ENCODE measurements around the gene TMEM248.
"Not testable (repeated sequence)": the region's sequence is repeated elsewhere in the genome, so short reads cannot be mapped to it uniquely, and the experiment has no call there.

DNA sequence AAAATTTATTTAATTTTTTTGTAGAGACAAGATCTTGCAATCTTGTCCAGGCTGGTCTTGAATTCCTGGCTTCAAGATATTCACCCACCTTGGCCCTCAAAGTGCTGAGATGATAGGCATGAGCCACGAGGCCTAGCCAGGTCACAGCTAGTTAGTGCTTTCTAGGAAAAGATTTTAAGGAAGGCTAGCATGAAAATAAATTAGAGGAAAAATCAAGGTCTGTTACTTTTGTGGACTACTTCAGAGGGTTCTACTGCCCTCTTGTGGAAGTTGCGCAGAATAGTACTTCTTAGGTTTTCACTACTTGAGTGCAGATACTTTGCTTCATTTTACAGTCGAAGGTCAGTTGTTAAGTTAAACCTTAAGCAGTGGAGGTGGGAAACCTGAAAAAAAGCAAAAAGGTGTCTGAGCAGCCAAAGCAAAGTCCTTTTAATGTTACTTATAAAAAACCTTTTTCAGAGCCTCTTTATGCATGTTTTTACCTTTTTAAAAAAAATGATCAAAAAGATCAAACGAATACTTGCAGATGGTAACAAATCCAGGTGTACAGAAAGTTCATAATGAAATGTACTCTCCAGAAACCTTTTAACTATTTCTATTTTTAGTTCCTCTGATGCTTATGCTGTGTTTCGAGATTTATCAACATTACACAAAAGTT is 79.7 kb downstream of the TMEM248 start:
- not testable (repeated sequence) for TF ChIP-seq HOXA5 (CRISPR knock-in tag; IDR thresholded peaks at IDR 0.05); ZNF572 (CRISPR knock-in tag; IDR thresholded peaks at IDR 0.05); ZNF510 (CRISPR knock-in tag; IDR thresholded peaks at IDR 0.05; ENCODE audit: low read depth); MAFK (conservative IDR thresholded peaks at IDR 0.05 in 1 of 2, IDR thresholded peaks at IDR 0.05 in 1 of 2; ENCODE audit: low read length in 2 of 2); MXI1 (IDR thresholded peaks at IDR 0.05; ENCODE audit: borderline replicate concordance, low read depth, low read length); RELA (CRISPR knock-in tag; IDR thresholded peaks at IDR 0.05); ZFP41 (CRISPR knock-in tag; IDR thresholded peaks at IDR 0.05; ENCODE audit: borderline replicate concordance); CBFB (CRISPR knock-in tag; IDR thresholded peaks at IDR 0.05)
- TF ChIP-seq, protein P1, sequence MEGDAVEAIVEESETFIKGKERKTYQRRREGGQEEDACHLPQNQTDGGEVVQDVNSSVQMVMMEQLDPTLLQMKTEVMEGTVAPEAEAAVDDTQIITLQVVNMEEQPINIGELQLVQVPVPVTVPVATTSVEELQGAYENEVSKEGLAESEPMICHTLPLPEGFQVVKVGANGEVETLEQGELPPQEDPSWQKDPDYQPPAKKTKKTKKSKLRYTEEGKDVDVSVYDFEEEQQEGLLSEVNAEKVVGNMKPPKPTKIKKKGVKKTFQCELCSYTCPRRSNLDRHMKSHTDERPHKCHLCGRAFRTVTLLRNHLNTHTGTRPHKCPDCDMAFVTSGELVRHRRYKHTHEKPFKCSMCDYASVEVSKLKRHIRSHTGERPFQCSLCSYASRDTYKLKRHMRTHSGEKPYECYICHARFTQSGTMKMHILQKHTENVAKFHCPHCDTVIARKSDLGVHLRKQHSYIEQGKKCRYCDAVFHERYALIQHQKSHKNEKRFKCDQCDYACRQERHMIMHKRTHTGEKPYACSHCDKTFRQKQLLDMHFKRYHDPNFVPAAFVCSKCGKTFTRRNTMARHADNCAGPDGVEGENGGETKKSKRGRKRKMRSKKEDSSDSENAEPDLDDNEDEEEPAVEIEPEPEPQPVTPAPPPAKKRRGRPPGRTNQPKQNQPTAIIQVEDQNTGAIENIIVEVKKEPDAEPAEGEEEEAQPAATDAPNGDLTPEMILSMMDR (CRISPR knock-in tag; IDR thresholded peaks at IDR 0.05), result peak; percentile 18; the same call in 1 of the 2 replicates
- TF ChIP-seq, protein P2, sequence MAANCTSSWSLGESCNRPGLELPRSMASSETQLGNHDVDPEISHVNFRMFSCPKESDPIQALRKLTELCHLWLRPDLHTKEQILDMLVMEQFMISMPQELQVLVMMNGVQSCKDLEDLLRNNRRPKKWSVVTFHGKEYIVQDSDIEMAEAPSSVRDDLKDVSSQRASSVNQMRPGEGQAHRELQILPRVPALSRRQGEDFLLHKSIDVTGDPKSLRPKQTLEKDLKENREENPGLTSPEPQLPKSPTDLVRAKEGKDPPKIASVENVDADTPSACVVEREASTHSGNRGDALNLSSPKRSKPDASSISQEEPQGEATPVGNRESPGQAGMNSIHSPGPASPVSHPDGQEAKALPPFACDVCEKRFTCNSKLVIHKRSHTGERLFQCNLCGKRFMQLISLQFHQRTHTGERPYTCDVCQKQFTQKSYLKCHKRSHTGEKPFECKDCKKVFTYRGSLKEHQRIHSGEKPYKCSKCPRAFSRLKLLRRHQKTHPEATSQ (CRISPR knock-in tag; IDR thresholded peaks at IDR 0.05; ENCODE audit: borderline replicate concordance), result not testable (repeated sequence)
